Activated T-cell treated with anti-CD3 and anti-CD28 coated beads for 24 hours (primary cell): ENCODE measurements around the gene PDE3A.
"Not testable (repeated sequence)": the region's sequence is repeated elsewhere in the genome, so short reads cannot be mapped to it uniquely, and the experiment has no call there.

Source experiments
- DNase-seq: peaks from one replicate; pipeline ENCODE4 v3.0.0-alpha.2; 2020; ENCODE audit warnings: low read depth

Gene PDE3A

GRCh38 chr12:20368114-20368650 is at the start of gene PDE3A:
TSS of gene PDE3A (plus strand) at chr12:20368537. CDS start at chr12:20369285, 748 bp downstream.
- no peak for DNase-seq

- no peak for DNase-seq
These were observed 49.0 kb upstream of the PDE3A start for GRCh38 chr12:20319366-20319765.

- no peak for DNase-seq
These were observed 47.8 kb upstream of the PDE3A start for GRCh38 chr12:20320552-20320951.

- DNase-seq = not testable (repeated sequence)
These were observed 37.4 kb upstream of the PDE3A start for GRCh38 chr12:20330826-20331505.

- no peak for DNase-seq
These were observed 29.3 kb upstream of the PDE3A start for GRCh38 chr12:20339060-20339459.

- no peak for DNase-seq
These were observed 26.2 kb upstream of the PDE3A start for GRCh38 chr12:20342111-20342510.

- DNase-seq = no peak
These were observed 22.5 kb upstream of the PDE3A start for GRCh38 chr12:20345866-20346265.

GRCh38 chr12:20350026-20350425 is 18.3 kb upstream of the PDE3A start:
- DNase-seq = no peak

- DNase-seq = no peak
These were observed 17.8 kb upstream of the PDE3A start for GRCh38 chr12:20350495-20350894.

GRCh38 chr12:20351406-20351805 is 16.9 kb upstream of the PDE3A start:
- DNase-seq = no peak

GRCh38 chr12:20356048-20356447 is 12.3 kb upstream of the PDE3A start:
- DNase-seq = no peak

- no peak for DNase-seq
These were observed 7.9 kb upstream of the PDE3A start for GRCh38 chr12:20360407-20360806.

- no peak for DNase-seq
These were observed 6.9 kb upstream of the PDE3A start for GRCh38 chr12:20361416-20361815.

GRCh38 chr12:20364501-20364900 is 3.8 kb upstream of the PDE3A start:
- DNase-seq = no peak

GRCh38 chr12:20366776-20367409 is 1.4 kb upstream of the PDE3A start:
- DNase-seq = no peak

GRCh38 chr12:20367583-20368113 is 689 bp upstream of the PDE3A start:
- DNase-seq = no peak

GRCh38 chr12:20368651-20369304 is 441 bp downstream of the PDE3A start:
- DNase-seq = no peak

GRCh38 chr12:20369305-20370013 is 1.1 kb downstream of the PDE3A start:
- DNase-seq = no peak

GRCh38 chr12:20370014-20370386 is 1.7 kb downstream of the PDE3A start:
- no peak for DNase-seq

GRCh38 chr12:20370866-20371519 is 2.7 kb downstream of the PDE3A start:
- no peak for DNase-seq

- DNase-seq = no peak
These were observed 4.2 kb downstream of the PDE3A start for GRCh38 chr12:20372326-20373096.
